Heart left ventricle (tissue), 16 donors: Measurements from ENCODE around the gene HAO2. TPM values are rescaled to one million over a fixed set of nuclear protein-coding genes. Genes with fewer than 3 reads are reported as not detected.

Source experiments
- ATAC-seq, 4 donors: fragments of 200-7000 bp; cut with Tn5 transposase; one replicate each; pipeline ENCODE4 v1.9.1; 2020 to 2022; ENCODE audit warnings: moderate library complexity in 4 of 4, mild to moderate bottlenecking in 3 of 4, moderate number of reproducible peaks in 1 of 4
- DNase-seq, 5 donors: peaks; one replicate each; pipeline ENCODE4 v3.0.0-alpha.2; 2020
- H3K27ac ChIP-seq, 12 donors: fragments of 200-600 bp; sonication (generic) in 4 of 12; one replicate each; pipeline versions ENCODE4 v1.5.0 to v1.8.0; 2016 to 2022; ENCODE audit warnings: mild to moderate bottlenecking in 2 of 12
- H3K27me3 ChIP-seq, 9 donors: fragments of 200-600 bp; sonication (generic) in 2 of 9; one replicate each; pipeline versions ENCODE4 v1.5.1 to v1.8.0; 2016 to 2022; ENCODE audit warnings: mild to moderate bottlenecking in 3 of 9
- H3K36me3 ChIP-seq, 9 donors: fragments of 200-600 bp; sonication (generic) in 2 of 9; one replicate each; pipeline versions ENCODE4 v1.5.0 to v1.8.0; 2018 to 2022; ENCODE audit warnings: mild to moderate bottlenecking in 2 of 9
- H3K4me1 ChIP-seq, 12 donors: fragments of 200-600 bp; sonication (generic) in 4 of 12; one replicate each; pipeline versions ENCODE4 v1.5.0 to v1.8.0; 2016 to 2022; ENCODE audit warnings: mild to moderate bottlenecking in 3 of 12
- H3K4me3 ChIP-seq, 12 donors: fragments of 200-600 bp; sonication (generic) in 4 of 12; one replicate each; pipeline versions ENCODE4 v1.5.0 to v1.8.0; 2017 to 2022; ENCODE audit warnings: mild to moderate bottlenecking in 9 of 12, moderate library complexity in 4 of 12
- H3K9me3 ChIP-seq, 12 donors: fragments of 200-600 bp; sonication (generic) in 4 of 12; one replicate each; pipeline versions ENCODE4 v1.5.0 to v1.8.0; 2016 to 2022; ENCODE audit warnings: mild to moderate bottlenecking in 1 of 12
- CTCF ChIP-seq, 12 donors: fragments of 200-600 bp; sonication (generic) in 4 of 12; IDR thresholded peaks; one replicate each; pipeline versions ENCODE4 v1.5.0 to v1.8.0; 2018 to 2022; ENCODE audit warnings: antibody characterized with exemption in 12 of 12, mild to moderate bottlenecking in 5 of 12
- POLR2A ChIP-seq, 2 donors: fragments of 450-650 bp; IDR thresholded peaks; one replicate each; pipeline ENCODE4 v1.6.1; 2017; ENCODE audit warnings: antibody characterized with exemption in 2 of 2, mild to moderate bottlenecking in 2 of 2, moderate library complexity in 2 of 2
- WGBS, 4 donors: extraction: QIAGEN DNeasy Blood & Tissue Kit in 2 of 4; methylation state at CpG; one replicate each; pipeline versions ENCODE4 v1.1.5 to v1.1.7; 2013 to 2018; 5-methylcytosine and 5-hydroxymethylcytosine counted together
- intact Hi-C, 10 donors: fragments of 100-400 bp; cut with DNase I; formaldehyde crosslinking; loops; one replicate each; pipeline versions ENCODE4 v1.11.1 to v1.14.2; 2022
- polyA plus RNA-seq, 2 donors: library from polyadenylated mRNA; stranded (reverse); fragments of 200-250 nt; gene quantifications; one replicate each; pipeline ENCODE4 v1.2.3, GENCODE V29; 2013
- total RNA-seq, 9 donors: library from RNA; depleted of rRNA in 2 of 9; stranded (reverse); fragments of >200 nt in 2 of 9; fragmentation: NEBNext Ultra II Directional in 3 of 9; extraction: Animal tissue kit (Norgen Biotek cat#: 25700) in 3 of 9; gene quantifications; one replicate each; pipeline versions ENCODE4 v1.1.0 to v1.2.4, GENCODE V29; 2016 to 2023
- donor health status: ischemic (EF 13 %, LVEDD 7.1; RV severe dilation, severe dysfunction).
- donor health status: healthy with polysubstance abuse.
- donor health status: DM: no; HTN: yes; CAD: no.
- donor health status: DM: no; HTN: no; CAD: no.
- donor health status: ischemic (EF 25% LVEDD 6.9; RV normal size, moderate dysfunction).
- donor health status: ischemic (EF 25% LVEDD 5.7; RV mildly dilated, moderate dysfunction).
- donor health status: healthy.
- donor health status: DM: yes; HTN: yes; CAD: no.
- donor health status: ischemic (EF 35%, LVEDD 5.7; RV mildly dilated, moderate dysfunction).
- donor health status: nonischemic (EF 11% LVEDD 7.7; RV severe dilation, severe dysfunction).
- donor health status: DM: yes; HTN: yes; CAD: no.
- donor health status: PGD.
- donor health status: ischemic (EF 29% LVEDD 5.4; RV normal size, mild dysfunction).
- donor health status: nonischemic (EF 23%, LVEDD 6.1; RV moderate dilation, normal function).

The HAO2 gene
- total and polyA plus RNA-seq, 11 donors = not detected

GRCh38 chr1:119324198-119324597, 44.4 kb upstream of the HAO2 start:
- no peak for DNase-seq
- H3K4me3 ChIP-seq = no peak overlapping the region
- TF ChIP-seq POLR2A (IDR thresholded peaks at IDR 0.05) (no peak), CTCF (IDR thresholded peaks at IDR 0.05) (no peak)
- peak overlapping the region in 2 of 12 donors; percentile 21 to 35 for H3K27ac ChIP-seq
- 71 to 79% (median 72%) methylated on average over 1 of the region's 1 CpG for WGBS, 4 donors
- ATAC-seq = no peak
- peaks cover 0 to 12% (median 4%) of the 10 kb centered on the region in 12 donors for H3K4me1 ChIP-seq
- no peaks in the 10 kb centered on the region for H3K36me3 ChIP-seq
- H3K27me3 ChIP-seq = no peaks in the 10 kb centered on the region
- intact Hi-C loops = no loop called here
- H3K9me3 ChIP-seq = no peaks in the 10 kb centered on the region

- ATAC-seq (no peak), DNase-seq (no peak)
- Histone ChIP-seq H3K27me3 (peaks cover 0 to 4% (median 0%) of the 10 kb centered on the region in 9 donors), H3K9me3 (no peaks in the 10 kb centered on the region), H3K36me3 (no peaks in the 10 kb centered on the region), H3K4me3 (no peak overlapping the region), H3K4me1 (peaks cover 0 to 12% (median 4%) of the 10 kb centered on the region in 12 donors), H3K27ac (no peak overlapping the region)
- intact Hi-C loops = no loop called here
- 89 to 95% (median 90%) methylated on average over 7 of the region's 7 CpGs for WGBS, 4 donors
- TF ChIP-seq POLR2A (IDR thresholded peaks at IDR 0.05) (no peak), CTCF (IDR thresholded peaks at IDR 0.05) (no peak)
These were observed 42.3 kb upstream of the HAO2 start for GRCh38 chr1:119326251-119326650.

- peak overlapping the region in 1 of 12 donors; percentile 40 for H3K27ac ChIP-seq
- ATAC-seq (no peak), DNase-seq (no peak)
- TF ChIP-seq CTCF (IDR thresholded peaks at IDR 0.05) (no peak), POLR2A (IDR thresholded peaks at IDR 0.05) (no peak)
- 5 to 22% (median 13%) methylated on average over 10 to 18 of the region's 18 CpGs for WGBS, 4 donors
- H3K36me3 ChIP-seq = no peaks in the 10 kb centered on the region
- peak overlapping the region in 11 of 12 donors; percentile 20 to 52 (median 44) for H3K4me3 ChIP-seq
- intact Hi-C loops = no loop called here
- peaks cover 0 to 12% (median 4%) of the 10 kb centered on the region in 12 donors for H3K4me1 ChIP-seq
- H3K9me3 ChIP-seq = no peaks in the 10 kb centered on the region
- H3K27me3 ChIP-seq = peaks cover 0 to 4% (median 0%) of the 10 kb centered on the region in 9 donors
These were observed 41.5 kb upstream of the HAO2 start for GRCh38 chr1:119327094-119327449.

- H3K36me3 ChIP-seq = no peaks in the 10 kb centered on the region
- intact Hi-C loops = no loop called here
- peak overlapping the region in 1 of 12 donors; percentile 40 for H3K27ac ChIP-seq
- peaks cover 0 to 12% (median 4%) of the 10 kb centered on the region in 12 donors for H3K4me1 ChIP-seq
- TF ChIP-seq CTCF (IDR thresholded peaks at IDR 0.05) (peak in 4 of 12 donors; percentile 12 to 22 (median 18)), POLR2A (IDR thresholded peaks at IDR 0.05) (no peak)
- H3K9me3 ChIP-seq = no peaks in the 10 kb centered on the region
- H3K27me3 ChIP-seq = peaks cover 0 to 4% (median 0%) of the 10 kb centered on the region in 9 donors
- peak overlapping the region in 11 of 12 donors; percentile 20 to 52 (median 44) for H3K4me3 ChIP-seq
- peak in 1 of 5 donors; percentile 22 for DNase-seq
- peak in 3 of 4 donors; percentile 33 to 63 (median 57) for ATAC-seq
- 6 to 17% (median 12%) methylated on average over 15 to 34 of the region's 34 CpGs for WGBS, 4 donors
These were observed 41.0 kb upstream of the HAO2 start for GRCh38 chr1:119327450-119328155.
